GM18511 (cell line): ENCODE results near the gene EXOC6B.
"Not testable (repeated sequence)": the region's sequence is repeated elsewhere in the genome, so short reads cannot be mapped to it uniquely, and the experiment has no call there.

ENCODE experiments used
- ATAC-seq: cut with Tn5 transposase; IDR thresholded peaks from one replicate; pipeline ENCODE4 v1.9.1; 2021; ENCODE audit warnings: mild to moderate bottlenecking, moderate library complexity; ENCODE audit not compliant: unreplicated experiment

EXOC6B gene

GRCh38 chr2:72685638-72686213, 140.1 kb downstream of the EXOC6B start:
- no peak for ATAC-seq

GRCh38 chr2:72682061-72682460, 143.8 kb downstream of the EXOC6B start:
- no peak for ATAC-seq

GRCh38 chr2:72681016-72681995, 144.5 kb downstream of the EXOC6B start:
- no peak for ATAC-seq

GRCh38 chr2:72678024-72678423, 147.8 kb downstream of the EXOC6B start:
- peak; percentile 86 for ATAC-seq

GRCh38 chr2:72676341-72677025, 149.3 kb downstream of the EXOC6B start:
- no peak for ATAC-seq

- no peak for ATAC-seq
Measured at GRCh38 chr2:72674982-72675915, 150.6 kb downstream of the EXOC6B start.

GRCh38 chr2:72673279-72673678, 152.6 kb downstream of the EXOC6B start:
- no peak for ATAC-seq

GRCh38 chr2:72669121-72669520, 156.7 kb downstream of the EXOC6B start:
- no peak for ATAC-seq

GRCh38 chr2:72668647-72669046, 157.2 kb downstream of the EXOC6B start:
- ATAC-seq, result no peak

- ATAC-seq, result no peak
Measured at GRCh38 chr2:72665448-72665847, 160.4 kb downstream of the EXOC6B start.

GRCh38 chr2:72661985-72662384, 163.8 kb downstream of the EXOC6B start:
- no peak for ATAC-seq

- ATAC-seq, result no peak
Measured at GRCh38 chr2:72649810-72650209, 176.0 kb downstream of the EXOC6B start.

GRCh38 chr2:72641221-72641620, 184.6 kb downstream of the EXOC6B start:
- not testable (repeated sequence) for ATAC-seq

GRCh38 chr2:72638600-72639211, 187.1 kb downstream of the EXOC6B start:
- ATAC-seq, result no peak

- ATAC-seq, result no peak
Measured at GRCh38 chr2:72636210-72636609, 189.6 kb downstream of the EXOC6B start.

GRCh38 chr2:72630767-72631166, 195.1 kb downstream of the EXOC6B start:
- ATAC-seq, result no peak

- no peak for ATAC-seq
Measured at GRCh38 chr2:72629062-72629461, 196.8 kb downstream of the EXOC6B start.

GRCh38 chr2:72627083-72627482, 198.8 kb downstream of the EXOC6B start:
- ATAC-seq, result no peak

- ATAC-seq, result no peak
Measured at GRCh38 chr2:72625366-72625765, 200.5 kb downstream of the EXOC6B start.

- ATAC-seq, result no peak
Measured at GRCh38 chr2:72623481-72623880, 202.4 kb downstream of the EXOC6B start.
